Measurements from ENCODE around the gene GFRA3. TPM values are rescaled to one million over a fixed set of nuclear protein-coding genes. Genes with fewer than 3 reads are reported as not detected.
A peak's percentile ranks its signal among the peaks of the same experiment; 100 is the strongest.
"Not testable (repeated sequence)": the region's sequence is repeated elsewhere in the genome, so short reads cannot be mapped to it uniquely, and the experiment has no call there.

The GFRA3 gene
- polyA plus RNA-seq, 3 donors = 3.0 to 4.4 (median 3.4) TPM

DNA sequence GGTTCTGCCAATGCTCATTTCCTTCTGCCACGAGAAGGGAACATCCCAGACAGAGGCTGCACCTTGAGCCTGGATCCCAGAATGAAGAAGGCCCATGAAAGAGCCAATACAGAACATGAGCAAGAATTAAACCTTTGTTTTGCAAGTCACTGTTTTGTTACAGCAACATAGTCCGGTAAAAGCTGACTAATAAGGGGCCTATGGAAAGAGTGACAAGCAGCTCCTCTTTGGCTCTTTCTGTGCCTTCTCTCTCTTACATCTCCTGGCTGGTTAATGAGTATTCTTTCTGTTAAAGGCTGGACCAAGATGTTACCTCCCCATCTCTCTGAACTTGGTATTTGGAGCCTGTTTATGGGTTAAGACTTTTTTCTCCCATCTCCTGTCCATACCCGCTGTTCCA, 10.8 kb downstream of the GFRA3 start:
- no peak for DNase-seq (ENCODE audit: extremely low read depth in 1 of 11, low read depth in 9 of 11, low spot score in 4 of 11)

DNA sequence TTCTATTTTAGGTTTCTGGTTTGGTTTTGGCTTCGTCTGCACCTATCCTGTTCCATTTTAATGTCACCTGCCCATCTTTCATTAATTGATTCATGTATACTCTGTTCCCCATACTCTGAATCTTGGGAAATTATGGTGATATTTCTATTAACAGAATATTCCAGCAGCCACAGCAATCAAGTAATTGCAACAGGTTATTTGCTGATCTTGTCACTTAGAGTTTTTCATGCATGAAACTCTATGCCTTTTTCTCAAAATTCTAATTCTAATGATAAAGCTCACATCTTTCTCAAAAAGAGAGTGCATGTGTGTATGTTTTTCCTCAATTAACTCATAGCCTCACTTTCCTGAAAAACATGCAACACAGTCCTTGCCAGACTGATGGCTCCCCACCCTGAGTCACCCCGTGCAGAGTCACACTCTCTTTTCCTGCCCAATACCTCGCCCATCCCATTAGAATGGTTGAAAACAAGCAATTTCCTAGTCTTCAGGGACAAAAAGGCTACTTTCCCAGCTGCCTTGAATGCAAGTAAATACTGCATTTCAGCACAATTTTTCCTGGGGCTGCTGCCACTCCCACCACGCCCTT, 15.6 kb downstream of the GFRA3 start:
- DNase-seq (ENCODE audit: extremely low read depth in 1 of 11, low read depth in 9 of 11, low spot score in 4 of 11) = no peak

DNA sequence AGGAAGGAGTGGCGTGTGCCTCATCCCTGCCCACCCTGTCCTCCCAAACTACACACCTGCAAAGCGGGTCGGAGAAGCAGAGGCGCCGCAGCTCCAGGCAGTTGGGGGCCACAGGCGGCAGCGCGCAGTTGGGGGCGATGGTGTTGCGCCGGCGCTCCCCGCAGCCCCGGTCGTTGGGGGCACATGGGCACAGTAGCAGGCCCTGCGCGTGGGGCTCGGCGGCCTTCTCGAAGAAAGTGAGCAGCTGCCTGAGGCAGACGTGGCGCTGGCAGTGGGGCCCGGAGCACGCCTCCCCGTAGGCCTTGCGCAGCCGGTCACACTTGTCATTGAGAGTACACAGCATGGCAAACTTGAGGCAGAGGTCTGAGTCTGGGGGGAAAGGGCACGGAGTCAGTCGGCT, 16.8 kb downstream of the GFRA3 start:
- no peak for DNase-seq (ENCODE audit: extremely low read depth in 1 of 11, low read depth in 9 of 11, low spot score in 4 of 11)

- DNase-seq (ENCODE audit: extremely low read depth in 1 of 11, low read depth in 9 of 11, low spot score in 4 of 11) = no peak
Observed at GRCh38 chr5:138252944-138253343, 21.5 kb downstream of the GFRA3 start.

GRCh38 chr5:138247800-138248199, 26.6 kb downstream of the GFRA3 start:
- not testable (repeated sequence) for DNase-seq (ENCODE audit: extremely low read depth in 1 of 11, low read depth in 9 of 11, low spot score in 4 of 11)

DNA sequence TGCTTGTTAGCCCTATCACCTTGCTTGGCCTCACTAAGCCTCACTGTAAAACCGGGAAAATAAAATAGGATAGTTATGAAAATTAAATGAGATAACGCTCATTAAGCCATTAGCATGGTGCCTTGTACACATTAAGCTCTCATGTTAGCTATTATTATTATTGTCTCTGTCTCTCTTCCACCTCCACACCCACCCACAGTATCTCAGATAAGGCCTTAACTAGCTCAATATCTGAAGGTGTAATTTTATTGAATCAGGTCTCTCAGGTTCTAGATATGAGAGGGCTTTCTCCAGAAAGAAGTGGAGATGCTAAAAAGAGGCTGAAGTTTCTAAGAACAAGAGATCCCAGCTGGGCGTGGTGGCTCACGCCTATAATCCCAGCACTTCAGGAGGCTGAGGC, 27.6 kb downstream of the GFRA3 start:
- DNase-seq (ENCODE audit: extremely low read depth in 1 of 11, low read depth in 9 of 11, low spot score in 4 of 11) = no peak

DNA sequence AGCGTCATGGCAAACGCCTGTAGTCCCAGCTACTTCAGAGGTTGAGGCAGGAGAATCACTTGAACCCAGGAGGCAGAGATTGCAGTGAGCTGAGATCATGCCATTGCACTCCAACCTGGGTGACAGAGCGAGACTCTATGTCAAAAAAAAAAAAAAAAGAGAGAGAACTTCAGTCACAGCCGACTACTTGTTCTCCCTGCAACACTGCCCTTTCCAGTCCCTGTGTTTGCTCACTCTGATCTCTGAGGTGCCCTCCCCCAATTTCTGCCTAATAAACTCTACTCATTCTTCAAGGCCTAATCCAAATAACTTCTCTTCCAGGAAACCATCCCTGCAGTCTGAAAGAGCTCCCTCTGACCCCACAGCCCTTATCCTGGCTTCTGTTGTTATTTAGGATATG, 28.1 kb downstream of the GFRA3 start:
- DNase-seq (ENCODE audit: extremely low read depth in 1 of 11, low read depth in 9 of 11, low spot score in 4 of 11) = no peak

DNA sequence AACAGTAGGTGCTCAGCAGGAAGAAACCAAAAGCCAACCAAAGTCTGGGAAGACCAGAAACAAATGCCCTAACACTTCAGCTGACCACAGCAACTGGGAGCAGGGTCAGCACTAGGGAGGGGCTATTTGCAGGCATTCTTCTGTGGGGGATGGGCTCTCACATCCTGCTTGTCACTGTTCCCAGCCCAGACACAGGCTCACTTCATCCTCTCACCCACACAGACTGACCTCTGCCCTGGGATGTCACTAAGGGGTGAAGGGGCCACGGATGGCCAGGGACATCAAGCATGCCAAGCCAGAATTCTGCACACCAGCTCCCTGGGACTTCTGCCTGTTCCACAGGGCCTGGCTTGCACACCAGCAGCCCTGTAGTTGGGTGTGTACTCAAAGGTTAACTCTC, 28.7 kb downstream of the GFRA3 start:
- DNase-seq (ENCODE audit: extremely low read depth in 1 of 11, low read depth in 9 of 11, low spot score in 4 of 11) = no peak

- DNase-seq (ENCODE audit: extremely low read depth in 1 of 11, low read depth in 9 of 11, low spot score in 4 of 11) = no peak
Observed at GRCh38 chr5:138243794-138244193, 30.6 kb downstream of the GFRA3 start.

- peak in 10 of 11 donors; percentile 14 to 36 (median 28) for DNase-seq (ENCODE audit: extremely low read depth in 1 of 11, low read depth in 9 of 11, low spot score in 4 of 11)
Observed at GRCh38 chr5:138241688-138242571, 32.5 kb downstream of the GFRA3 start.

DNA sequence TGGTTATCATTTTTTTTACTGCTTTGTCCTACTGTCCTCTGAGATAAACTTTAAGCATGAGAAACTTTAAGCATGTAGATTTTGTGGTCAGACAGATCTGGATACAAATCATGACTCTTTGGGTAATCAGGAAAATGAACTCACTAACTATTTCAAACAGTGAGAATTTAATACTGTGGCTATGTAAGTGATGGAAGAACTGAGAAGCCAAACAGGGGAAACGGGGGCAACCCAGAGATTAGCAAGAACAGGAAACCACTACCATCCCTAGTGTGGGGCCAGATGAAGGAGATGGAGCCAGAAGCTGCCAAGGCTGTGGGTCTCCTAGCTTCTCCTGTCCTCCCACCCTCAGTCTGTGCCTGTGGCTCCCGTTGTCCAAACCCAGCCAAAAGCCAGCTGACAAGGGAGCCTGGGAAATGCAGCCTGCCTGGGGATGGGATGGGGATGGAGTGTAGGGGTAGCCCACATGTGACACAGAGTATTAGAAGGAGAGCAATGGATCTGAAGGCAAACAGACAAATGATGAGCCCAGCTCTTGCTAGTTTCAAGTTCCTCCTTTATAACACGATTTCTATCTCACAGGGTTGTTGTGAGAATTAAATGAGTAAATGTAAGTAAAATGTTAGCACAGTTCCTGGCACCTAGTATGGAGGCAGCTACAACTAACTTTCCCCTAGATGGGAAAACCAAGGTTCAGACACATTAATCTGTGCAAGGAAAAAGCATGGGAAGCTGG, 33.6 kb downstream of the GFRA3 start:
- DNase-seq (ENCODE audit: extremely low read depth in 1 of 11, low read depth in 9 of 11, low spot score in 4 of 11) = no peak

GRCh38 chr5:138238034-138238433, 36.4 kb downstream of the GFRA3 start:
- no peak for DNase-seq (ENCODE audit: extremely low read depth in 1 of 11, low read depth in 9 of 11, low spot score in 4 of 11)

DNA sequence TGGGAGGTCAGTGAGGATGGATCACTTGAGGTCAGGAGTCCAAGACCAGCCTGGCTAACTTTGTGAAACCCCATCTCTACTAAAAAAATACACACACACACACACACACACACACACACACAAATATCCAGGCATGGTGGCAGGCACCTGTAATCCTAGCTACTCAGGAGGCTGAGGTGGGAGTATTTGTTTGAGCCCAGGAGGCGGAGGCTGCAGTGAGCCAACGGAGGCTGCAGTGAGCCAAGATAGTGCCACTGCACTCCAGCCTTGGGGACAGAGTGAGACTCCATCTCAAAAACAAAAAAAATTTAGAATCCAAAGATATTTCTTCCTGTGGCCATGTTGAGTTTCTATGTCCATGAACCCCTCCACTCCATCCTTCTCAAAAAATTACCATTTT, 39.8 kb downstream of the GFRA3 start:
- DNase-seq (ENCODE audit: extremely low read depth in 1 of 11, low read depth in 9 of 11, low spot score in 4 of 11) = no peak

- DNase-seq (ENCODE audit: extremely low read depth in 1 of 11, low read depth in 9 of 11, low spot score in 4 of 11) = no peak
Observed at GRCh38 chr5:138233280-138233679, 41.1 kb downstream of the GFRA3 start.

DNA sequence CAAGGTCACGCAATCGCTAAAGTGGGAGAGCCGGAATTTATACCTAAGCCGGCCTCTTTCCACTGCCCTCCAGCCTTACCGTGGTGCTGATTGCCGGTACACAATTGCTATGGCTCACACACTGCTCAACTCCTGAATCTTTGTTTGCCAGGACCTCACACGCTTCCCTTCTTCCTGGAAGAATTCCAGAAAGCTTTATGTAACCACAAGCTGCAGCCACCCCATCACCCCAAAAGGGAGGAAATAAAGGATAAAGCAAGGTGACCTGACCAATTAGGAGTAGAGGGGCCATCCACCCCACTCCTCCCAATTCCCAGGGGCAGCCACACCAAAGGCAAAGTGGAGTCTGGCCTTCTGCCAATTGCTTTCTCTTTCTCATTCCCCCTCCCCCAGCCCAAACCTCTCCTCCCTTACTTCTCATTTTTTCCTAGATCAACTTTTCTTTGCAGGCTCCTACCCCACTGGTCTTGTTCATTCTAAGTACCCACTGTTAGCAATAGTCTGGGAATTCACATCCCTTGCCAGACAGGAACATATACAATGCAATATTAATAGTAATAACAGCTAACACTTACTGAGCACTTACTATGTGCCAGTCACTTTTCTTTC, 43.3 kb downstream of the GFRA3 start:
- no peak for DNase-seq (ENCODE audit: extremely low read depth in 1 of 11, low read depth in 9 of 11, low spot score in 4 of 11)

DNA sequence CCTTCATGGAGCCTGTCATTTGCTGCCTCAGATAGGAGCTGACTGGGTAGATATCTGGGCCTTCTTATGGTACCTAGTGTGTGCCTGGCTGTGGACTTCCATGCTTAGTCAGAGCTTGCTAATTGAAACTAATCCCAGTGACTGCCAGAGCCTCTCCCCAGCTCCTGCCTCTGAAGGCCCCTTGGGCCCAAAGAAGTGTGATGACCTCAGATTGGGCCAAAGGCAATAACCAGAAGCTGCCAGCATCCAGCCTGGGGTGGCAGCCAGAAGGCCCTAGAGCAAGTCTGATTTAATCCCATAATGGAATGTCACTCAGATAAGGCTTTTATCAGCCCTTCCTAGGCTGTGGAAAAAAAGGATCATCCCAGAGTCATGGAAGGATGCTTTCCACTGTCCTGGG, 44.2 kb downstream of the GFRA3 start:
- no peak for DNase-seq (ENCODE audit: extremely low read depth in 1 of 11, low read depth in 9 of 11, low spot score in 4 of 11)

- no peak for DNase-seq (ENCODE audit: extremely low read depth in 1 of 11, low read depth in 9 of 11, low spot score in 4 of 11)
Observed at GRCh38 chr5:138229387-138229786, 45.0 kb downstream of the GFRA3 start.

GRCh38 chr5:138226910-138227309, 47.5 kb downstream of the GFRA3 start:
- DNase-seq (ENCODE audit: extremely low read depth in 1 of 11, low read depth in 9 of 11, low spot score in 4 of 11) = no peak

DNA sequence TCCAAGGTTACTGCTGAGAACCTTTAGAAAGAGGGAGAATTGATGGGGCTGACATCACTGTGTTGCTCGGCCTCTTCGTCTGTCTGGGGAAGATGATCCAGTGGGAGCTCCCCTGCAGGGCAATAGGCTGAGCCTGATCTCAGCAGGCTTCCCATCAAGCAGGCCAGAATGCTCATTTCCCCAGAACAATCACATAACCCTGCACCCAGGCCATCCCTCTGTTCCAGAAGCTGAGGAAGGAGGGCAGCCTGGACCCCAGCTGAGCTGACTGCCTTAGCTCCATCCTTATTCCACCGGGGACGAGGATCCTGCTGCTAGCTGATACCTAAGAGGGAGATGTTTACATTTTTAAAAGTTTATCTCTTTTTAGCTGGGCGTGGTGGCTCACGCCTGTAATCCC, 49.7 kb downstream of the GFRA3 start:
- no peak for DNase-seq (ENCODE audit: extremely low read depth in 1 of 11, low read depth in 9 of 11, low spot score in 4 of 11)

DNA sequence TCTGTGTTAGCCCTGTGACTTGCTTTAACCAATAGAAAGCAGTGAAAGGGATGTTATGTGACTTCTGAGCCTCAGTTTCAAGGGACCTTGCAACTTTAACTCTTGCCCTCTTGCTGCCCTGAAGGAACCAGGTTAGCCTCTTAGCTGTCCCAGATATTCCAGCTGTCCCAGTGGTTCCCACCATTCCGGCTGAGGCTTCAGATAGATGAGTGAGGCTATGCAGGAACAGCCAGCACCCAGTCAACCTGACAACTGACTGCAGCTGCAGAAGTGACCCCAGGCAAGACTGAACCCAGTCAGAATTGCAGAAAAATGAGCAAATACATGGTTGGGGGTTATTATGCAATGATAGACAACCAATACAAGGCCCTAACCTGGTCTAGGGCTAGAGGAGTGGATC, 50.9 kb downstream of the GFRA3 start:
- no peak for DNase-seq (ENCODE audit: extremely low read depth in 1 of 11, low read depth in 9 of 11, low spot score in 4 of 11)

All from renal cortex interstitium (tissue), 11 donors.